Activated CD4-positive, alpha-beta T cell treated with anti-CD3 and anti-CD28 coated beads, Interleukin-10, Interleukin-2, amounts not matched to agents 100 ng/mL and 50 ng/mL, durations not matched to agents 16 hours and 8 hours (primary cell): ENCODE results near the gene DDX39B.
"Not testable (repeated sequence)": the region's sequence is repeated elsewhere in the genome, so short reads cannot be mapped to it uniquely, and the experiment has no call there.

Experiments used
- DNase-seq: peaks from one replicate; pipeline ENCODE4 v3.0.0-alpha.2; 2020

DDX39B gene

DNA sequence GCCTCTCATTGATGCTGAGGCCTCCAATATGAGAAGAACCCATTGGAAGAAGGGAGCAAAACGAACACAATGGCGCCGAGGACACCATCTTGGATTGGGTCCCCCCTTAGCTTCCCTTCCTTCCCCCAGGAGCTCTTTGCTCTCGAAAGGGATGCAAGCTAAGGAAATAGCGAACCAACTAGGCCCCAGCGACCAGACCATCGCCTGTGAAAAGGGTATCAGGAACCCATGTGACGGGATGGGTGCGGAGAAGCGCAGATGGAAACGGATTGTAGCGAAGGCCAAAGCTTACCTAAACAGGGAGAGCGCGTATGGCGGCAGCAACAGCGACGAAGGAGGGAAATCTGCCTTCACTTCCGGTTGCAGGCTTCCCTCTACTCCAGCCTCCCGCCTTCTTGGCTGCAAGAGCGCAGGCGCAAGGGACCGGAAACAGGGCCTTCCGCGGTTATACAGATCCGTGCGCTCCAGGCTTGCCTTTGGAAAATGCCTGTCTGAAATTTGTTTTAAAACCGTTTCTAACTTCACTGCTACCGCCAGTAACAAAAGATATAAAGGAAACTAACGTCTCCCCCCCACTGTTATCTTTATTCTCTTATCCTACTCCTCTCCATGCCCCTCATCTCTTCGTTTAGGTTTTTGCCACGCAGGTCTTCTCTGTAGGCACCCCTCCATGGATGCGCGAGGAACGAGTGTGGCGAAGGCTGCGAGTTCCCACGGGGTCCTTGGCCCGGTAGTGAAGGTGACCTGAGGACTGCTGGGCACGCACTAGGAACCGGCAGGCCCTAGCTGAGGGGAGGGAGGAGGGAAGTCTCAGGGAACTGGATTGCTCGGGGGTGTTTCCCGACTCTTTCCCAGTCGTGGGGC is at the start of gene DDX39B:
DDX39B (minus strand) TSS at position 346 of the 864 bp plus-strand sequence. CDS start 1,471 bp downstream, outside the sequence.
- DNase-seq, result peak; percentile 98

DNA sequence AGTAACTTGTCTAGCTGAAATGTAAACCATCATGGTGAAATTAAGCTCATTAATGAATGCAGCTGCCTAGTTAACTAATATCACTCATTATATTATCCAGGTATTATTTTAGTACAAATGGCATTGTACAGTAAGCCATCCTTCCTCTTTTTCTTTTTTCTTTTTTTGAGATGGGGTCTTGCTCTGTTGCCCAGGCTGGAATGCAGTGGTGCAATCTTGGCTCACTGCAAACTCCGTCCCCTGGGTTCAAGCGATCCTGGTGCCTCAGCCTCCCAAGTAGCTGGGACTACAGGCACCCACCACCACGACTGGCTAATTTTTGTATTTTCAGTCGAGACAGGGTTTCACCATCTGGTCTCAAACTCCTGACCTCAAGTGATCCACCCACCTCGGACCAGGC is 48.9 kb upstream of the DDX39B start:
- DNase-seq, result not testable (repeated sequence)

DNA sequence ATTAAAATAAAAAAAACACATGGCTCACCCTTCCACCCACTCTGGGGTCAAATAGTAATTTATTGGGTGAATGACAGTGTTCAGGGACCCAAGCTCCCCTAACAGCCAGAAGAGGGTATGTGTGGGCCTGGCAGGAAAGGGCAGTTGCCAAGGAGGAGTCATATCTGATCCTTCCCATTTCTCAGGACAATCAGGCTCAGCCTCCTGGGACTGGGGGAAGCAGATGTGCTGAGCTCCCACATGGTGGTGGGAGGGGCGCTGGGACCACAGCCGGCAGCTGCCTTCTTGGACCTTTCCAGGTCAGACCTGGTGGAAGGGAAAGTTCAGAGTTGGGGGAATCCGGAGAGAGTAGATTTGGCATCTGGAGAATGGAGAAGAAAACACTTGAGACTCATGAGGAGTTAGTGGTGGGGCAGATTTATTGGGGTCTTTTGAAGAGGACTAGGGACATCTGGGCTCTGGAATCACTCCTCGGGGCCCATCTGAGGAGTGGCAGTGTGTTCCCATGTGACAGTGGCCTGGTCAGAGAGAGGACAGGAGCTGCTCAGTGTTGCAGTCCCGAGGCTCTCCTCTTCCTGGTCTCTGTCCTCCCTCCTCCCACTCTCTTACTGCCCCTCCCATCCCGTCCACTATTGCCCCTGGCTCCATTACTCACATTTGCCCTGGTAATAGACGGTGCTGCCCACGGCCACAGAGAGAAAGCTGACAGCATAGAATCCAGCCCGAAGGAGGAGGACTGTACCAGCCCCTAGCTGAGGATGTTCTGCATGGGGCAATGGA is 47.3 kb upstream of the DDX39B start:
- no peak for DNase-seq

DNA sequence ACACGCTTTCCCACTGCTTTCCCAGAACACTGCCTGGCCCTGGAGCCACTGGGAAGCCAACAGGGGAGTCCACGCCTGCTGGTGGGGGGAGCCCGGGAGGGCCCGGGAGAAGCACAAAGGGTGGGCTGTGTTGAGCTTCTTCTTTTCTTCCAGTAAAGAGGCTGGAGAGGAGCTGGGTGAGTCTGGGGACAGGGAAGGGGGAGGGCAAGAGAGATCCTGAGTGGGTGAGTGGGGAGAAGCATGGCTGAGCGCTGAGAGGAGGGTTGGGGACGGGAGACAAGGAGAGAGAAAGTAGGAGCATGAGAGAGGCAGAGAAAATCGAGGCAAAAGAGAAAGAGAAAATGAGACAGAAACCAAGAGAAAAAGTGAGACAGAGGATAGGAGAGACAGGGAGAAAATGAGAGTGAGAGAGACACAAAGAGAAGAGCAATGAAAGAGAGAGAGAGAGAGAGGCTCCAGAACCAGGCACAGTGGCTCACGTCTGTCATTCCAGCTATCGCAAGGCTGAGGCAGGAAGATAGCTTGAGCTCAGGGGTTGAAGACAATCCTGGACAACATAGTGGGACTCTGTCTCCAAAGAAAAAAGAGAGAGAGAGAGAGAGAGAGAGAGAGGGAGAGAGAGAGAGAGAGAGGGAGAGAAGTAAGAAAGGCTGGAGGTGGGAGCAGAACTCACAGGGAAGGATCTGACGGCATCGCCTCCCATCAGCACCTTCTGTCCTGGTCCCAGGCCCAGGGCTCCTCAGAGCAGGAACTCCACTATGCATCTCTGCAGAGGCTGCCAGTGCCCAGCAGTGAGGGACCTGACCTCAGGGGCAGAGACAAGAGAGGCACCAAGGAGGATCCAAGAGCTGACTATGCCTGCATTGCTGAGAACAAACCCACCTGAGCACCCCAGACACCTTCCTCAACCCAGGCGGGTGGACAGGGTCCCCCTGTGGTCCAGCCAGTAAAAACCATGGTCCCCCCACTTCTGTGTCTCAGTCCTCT is 46.3 kb upstream of the DDX39B start:
- DNase-seq, result peak; percentile 44

DNA sequence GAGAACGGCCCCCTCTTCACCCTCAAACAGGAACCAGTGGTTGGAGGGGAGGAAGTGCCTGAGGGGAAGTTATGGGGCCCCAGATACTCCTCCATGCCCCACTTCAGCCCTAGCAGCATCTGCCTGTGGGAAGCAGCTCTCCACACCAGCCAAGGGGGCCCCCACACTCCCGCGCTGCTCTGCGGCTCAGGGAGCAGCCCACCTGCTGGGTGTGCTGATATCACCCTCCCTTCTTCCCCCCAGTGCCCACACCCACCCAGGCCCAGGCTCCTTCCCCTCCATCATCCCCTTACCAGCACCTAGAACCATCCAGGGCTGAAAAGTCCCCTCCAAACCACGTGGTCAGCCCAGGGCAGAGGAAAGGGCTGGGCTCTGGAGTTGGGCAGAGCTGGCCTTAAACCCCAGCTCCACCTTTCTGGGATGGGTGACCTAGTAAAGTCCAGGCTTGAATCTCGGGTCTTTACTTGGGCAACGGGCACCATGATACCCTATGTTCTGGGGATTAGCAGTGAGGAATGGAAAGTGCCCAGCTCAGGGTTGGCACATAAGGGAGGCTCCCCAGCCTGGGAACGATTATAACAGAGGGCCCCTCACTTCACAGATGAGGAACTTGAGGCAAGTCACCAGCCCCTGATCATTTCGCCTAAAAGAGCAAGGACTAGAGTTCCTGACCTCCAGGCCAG is 44.9 kb upstream of the DDX39B start:
- peak; percentile 49 for DNase-seq

DNA sequence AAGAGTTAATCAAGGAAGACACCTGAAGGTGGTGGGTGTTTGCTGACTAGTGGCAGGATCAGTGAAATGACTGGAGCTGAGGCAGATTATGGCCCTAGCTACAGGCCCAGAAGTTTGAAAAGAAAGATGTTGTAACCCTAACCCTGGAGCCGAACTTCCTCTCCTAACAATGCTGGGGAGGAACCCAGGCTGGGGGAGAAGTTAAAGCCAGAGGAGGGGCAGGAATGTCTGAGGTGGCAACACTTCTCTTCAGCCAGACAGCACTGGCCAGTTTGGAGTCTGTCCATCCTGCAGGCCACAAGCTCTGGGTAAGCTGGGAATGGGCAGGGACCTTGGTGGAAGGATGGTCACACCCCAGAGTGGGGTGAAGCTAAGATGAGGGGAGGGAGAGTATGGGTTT is 44.2 kb upstream of the DDX39B start, which contains the start of gene LST1:
LST1 (plus strand) TSS at position 270 of the 400 bp plus-strand sequence. CDS start 1,023 bp downstream, outside the sequence.
- no peak for DNase-seq

DNA sequence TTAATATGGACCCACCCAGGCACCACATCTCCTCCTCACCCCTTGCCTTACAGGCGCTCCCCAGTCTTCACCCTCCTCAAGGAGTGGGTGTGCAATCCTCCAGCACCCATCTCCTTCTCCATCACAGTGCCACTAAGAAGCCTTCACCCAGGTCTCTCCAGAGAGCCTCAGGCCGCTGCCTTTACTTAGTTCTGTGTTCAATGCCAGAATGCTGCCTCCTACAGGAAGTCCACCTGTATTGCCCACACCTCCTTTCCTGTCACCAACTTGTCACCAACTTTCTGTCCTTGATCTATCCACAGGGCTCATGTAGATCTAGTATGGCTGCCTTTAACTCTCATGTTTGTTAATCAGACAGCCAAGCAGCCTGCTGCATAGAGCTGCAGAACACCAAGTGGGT is 43.7 kb upstream of the DDX39B start:
- peak; percentile 85 for DNase-seq

DNA sequence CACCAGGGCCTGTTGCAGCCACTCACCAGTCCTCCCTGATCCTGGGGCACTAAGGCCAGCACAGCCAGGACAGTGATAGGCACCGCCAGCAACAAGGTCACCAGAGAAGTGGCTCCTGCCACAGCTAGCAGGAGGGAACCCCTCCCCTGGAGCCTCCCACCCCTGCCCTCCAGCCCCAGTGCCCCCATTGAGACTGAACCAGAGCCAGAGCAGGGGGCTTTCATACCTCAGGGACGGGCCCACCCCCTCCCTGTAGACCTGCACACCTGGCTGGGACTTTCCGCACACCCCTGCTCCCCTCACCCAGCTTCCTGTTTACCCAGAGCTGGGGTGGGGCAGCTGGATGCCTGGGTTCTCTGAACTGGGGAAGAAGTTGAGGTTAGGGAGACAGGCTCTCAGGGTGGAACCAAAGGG is 40.4 kb upstream of the DDX39B start, which contains the start of gene LTB:
LTB (minus strand) TSS at position 195 of the 414 bp plus-strand sequence; CDS start at position 188, 7 bp downstream.
- peak; percentile 72 for DNase-seq

DNA sequence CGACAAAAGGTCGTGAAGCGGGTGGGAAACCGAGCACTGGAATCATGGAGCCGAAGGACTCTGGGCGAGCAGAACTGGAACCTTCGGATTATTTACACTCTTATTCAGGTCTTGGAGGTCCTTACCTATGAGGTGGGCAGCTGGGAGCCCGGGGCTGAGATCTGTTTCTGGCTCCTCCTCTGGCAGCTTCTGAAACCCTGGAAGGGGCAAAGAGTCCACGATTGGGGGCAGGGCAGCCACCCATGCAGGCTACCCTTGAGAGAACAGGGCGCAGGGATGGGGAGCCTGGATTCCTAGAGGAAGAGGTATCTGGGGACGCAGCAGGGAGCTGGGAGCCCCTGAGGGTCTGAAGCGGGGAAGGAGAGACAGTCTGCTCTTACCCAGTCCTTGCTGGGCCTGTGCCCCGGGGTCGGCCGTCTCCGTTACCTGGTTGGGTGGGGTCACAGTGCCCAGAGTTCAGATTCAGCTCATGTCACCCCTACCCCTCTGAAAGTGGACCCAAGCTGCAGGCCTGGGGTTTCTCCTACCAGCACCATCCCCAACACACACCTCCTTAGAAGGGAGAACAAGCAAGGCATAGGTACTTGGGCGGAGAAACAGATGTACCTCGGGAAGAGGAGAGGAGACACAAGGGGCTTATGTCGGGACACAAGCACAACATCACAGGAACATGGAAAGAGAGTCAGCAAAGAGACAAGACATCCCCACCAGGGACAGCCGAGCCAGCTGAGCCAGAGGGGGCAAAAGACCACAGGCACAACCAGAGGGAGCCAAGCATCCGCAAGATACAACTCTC is 39.8 kb upstream of the DDX39B start:
- peak; percentile 42 for DNase-seq

DNA sequence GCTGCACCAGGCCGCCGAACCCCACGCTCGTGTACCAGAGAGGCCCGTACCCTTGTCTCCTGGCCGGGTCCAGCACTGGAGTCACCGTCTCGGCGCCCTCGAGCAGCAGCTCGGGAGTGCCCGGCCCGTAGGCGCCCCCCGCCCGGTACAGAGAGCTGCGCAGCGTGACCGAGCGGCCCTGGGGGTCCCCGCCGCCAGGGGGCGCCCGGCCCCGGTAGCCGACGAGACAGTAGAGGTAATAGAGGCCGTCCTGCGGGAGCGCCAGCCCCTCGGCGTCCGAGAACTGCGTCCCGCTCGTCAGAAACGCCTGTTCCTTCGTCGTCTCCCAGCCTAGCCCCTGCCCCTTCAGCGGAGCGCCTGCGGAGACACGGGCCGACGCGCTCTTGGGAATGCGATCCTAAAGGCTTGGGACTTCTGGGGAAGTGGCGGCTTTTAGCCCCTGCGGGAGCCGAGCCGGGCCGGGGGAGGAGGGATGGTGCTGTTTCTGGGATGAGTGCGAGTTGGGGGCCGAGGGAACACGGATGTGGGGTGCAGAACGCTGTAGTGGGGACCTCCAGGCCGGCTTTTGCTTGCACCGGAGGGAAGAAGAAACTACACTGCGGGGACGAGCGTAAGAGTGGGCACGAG is 39.1 kb upstream of the DDX39B start:
- DNase-seq, result peak; percentile 94

DNA sequence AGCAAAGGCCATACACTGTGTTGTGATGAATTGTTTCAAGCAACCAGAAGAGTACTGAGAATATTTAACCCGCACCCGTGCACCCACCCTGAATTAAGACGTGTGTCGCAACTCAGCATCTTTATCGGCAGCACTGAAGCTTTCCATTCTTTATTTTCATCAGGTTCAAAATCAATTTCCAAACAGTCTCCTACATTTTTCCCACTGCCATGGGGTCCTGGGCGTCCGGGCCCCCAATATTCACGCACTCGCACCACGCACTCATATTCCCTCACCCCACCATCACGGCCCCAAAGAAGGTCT is 38.6 kb upstream of the DDX39B start:
- no peak for DNase-seq

DNA sequence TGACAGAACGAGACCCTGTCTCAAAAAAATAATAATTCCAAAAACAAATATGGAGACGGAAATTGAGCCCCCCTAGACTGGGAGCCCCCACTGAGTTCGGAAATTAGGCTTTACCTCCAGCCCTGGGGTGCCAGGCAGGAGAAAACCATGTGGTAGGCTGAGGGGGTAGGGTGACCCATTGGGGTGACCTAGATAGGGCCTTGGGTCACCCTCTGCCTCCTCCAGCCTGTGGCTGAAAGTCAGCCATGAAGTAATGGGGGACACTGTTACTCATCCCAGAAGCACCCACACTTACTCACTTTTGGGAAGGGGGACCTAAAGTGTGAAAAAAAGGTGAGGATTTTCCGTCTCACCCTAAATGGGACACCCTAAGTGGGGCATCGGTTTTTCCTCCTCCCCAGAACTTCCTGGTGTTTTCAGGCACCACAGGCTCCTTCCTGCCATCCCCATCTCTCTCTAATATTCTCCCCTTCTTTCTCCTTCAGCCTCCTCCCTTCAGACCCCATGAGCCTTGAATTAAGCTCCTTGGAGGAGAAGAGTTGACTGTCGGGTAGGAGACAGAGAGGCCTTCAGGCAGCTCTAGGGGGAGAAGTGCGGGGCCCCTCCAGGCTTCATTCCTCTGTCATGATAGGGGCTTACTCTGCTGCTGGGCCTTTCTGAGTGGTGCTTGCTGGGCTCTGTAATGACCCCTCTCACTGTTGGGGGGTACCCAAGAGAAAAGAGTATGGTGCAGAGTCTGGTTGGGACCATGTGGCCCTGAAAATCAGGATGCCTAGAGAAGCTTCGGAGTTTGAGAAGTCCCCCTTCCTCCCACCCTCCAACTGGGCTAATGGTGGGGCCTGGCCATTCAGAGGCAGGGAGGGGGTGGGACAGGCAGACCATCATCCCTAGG is 38.0 kb upstream of the DDX39B start:
- peak; percentile 61 for DNase-seq

DNA sequence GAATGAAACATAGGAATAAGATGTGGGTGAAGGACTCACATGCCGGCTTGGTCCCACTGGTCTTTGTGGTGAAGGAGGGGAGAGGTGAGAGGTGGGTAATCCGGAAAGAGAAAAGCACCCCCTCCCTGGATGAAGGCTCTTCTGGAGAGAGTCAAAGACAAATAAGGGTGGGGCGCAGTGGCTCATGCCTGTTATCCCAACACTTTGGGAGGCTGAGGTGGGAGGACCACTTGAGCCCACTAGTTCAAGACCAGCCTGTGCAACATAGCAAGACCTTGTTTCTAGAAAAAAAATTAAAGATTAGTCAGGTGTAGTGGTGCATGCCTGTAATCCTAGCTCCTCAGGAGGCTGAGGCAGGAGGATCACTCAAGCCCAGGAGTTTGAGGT is 37.3 kb upstream of the DDX39B start:
- DNase-seq, result no peak

DNA sequence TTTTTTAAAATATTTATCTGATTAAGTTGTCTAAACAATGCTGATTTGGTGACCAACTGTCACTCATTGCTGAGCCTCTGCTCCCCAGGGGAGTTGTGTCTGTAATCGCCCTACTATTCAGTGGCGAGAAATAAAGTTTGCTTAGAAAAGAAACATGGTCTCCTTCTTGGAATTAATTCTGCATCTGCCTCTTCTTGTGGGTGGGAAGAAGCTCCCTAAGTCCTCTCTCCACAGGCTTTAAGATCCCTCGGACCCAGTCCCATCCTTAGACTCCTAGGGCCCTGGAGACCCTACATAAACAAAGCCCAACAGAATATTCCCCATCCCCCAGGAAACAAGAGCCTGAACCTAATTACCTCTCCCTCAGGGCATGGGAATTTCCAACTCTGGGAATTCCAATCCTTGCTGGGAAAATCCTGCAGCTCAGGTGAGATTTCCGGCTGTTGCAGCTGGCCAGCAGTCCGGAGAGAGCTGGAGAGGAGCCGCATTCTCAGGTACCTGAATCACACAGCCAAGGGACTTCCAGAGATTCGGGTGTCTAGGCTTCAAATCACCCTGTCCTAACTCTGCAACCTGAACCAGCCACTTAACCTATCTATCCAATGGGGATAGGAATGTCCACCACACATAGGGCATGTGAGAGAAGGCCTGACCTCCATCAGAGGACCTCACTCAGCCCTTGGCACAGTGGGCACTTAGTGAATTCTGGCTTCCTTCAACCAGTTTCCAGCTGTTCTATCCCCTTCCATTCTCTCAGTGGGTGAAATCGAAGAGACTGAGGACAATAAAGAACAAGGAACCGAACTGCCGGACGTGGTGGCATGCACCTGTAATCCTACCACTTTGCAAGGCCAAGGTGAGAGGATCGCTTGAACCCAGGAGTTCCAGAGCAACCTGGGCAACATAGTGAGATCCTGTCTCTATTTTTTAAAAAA is 36.6 kb upstream of the DDX39B start:
- peak; percentile 41 for DNase-seq

DNA sequence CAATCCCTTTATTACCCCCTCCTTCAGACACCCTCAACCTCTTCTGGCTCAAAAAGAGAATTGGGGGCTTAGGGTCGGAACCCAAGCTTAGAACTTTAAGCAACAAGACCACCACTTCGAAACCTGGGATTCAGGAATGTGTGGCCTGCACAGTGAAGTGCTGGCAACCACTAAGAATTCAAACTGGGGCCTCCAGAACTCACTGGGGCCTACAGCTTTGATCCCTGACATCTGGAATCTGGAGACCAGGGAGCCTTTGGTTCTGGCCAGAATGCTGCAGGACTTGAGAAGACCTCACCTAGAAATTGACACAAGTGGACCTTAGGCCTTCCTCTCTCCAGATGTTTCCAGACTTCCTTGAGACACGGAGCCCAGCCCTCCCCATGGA is 35.8 kb upstream of the DDX39B start:
- DNase-seq, result no peak

DNA sequence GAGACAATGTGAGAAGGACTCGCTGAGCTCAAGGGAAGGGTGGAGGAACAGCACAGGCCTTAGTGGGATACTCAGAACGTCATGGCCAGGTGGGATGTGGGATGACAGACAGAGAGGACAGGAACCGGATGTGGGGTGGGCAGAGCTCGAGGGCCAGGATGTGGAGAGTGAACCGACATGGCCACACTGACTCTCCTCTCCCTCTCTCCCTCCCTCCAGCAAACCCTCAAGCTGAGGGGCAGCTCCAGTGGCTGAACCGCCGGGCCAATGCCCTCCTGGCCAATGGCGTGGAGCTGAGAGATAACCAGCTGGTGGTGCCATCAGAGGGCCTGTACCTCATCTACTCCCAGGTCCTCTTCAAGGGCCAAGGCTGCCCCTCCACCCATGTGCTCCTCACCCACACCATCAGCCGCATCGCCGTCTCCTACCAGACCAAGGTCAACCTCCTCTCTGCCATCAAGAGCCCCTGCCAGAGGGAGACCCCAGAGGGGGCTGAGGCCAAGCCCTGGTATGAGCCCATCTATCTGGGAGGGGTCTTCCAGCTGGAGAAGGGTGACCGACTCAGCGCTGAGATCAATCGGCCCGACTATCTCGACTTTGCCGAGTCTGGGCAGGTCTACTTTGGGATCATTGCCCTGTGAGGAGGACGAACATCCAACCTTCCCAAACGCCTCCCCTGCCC is 35.2 kb upstream of the DDX39B start:
- peak; percentile 84 for DNase-seq

DNA sequence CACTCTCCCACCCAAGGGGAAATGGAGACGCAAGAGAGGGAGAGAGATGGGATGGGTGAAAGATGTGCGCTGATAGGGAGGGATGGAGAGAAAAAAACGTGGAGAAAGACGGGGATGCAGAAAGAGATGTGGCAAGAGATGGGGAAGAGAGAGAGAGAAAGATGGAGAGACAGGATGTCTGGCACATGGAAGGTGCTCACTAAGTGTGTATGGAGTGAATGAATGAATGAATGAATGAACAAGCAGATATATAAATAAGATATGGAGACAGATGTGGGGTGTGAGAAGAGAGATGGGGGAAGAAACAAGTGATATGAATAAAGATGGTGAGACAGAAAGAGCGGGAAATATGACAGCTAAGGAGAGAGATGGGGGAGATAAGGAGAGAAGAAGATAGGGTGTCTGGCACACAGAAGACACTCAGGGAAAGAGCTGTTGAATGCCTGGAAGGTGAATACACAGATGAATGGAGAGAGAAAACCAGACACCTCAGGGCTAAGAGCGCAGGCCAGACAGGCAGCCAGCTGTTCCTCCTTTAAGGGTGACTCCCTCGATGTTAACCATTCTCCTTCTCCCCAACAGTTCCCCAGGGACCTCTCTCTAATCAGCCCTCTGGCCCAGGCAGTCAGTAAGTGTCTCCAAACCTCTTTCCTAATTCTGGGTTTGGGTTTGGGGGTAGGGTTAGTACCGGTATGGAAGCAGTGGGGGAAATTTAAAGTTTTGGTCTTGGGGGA is 34.3 kb upstream of the DDX39B start:
- DNase-seq, result peak; percentile 36
